Left ventricle myocardium inferior (tissue), 1 donor: ENCODE measurements around the gene HYKK. TPM values are rescaled to one million over a fixed set of nuclear protein-coding genes. Genes with fewer than 3 reads are reported as not detected.
"Not testable (repeated sequence)": the region's sequence is repeated elsewhere in the genome, so short reads cannot be mapped to it uniquely, and the experiment has no call there.

Source experiments
- DNase-seq: peaks from one replicate; pipeline ENCODE4 v3.0.0-alpha.2; 2020
- H3K27ac ChIP-seq: fragments of 200-600 bp; replicated peaks from 2 replicates; pipeline ENCODE4 v1.8.0; 2021
- H3K27me3 ChIP-seq: fragments of 200-600 bp; 2 replicates; pipeline ENCODE4 v1.8.0; 2021; ENCODE audit warnings: low read depth
- H3K36me3 ChIP-seq: fragments of 200-600 bp; 2 replicates; pipeline ENCODE4 v1.8.0; 2021
- H3K4me1 ChIP-seq: fragments of 200-600 bp; 2 replicates; pipeline ENCODE4 v1.8.0; 2021
- H3K4me3 ChIP-seq: fragments of 200-600 bp; 2 replicates; pipeline ENCODE4 v1.8.0; 2021; ENCODE audit warnings: mild to moderate bottlenecking, moderate library complexity
- H3K9me3 ChIP-seq: fragments of 200-600 bp; replicated peaks from 2 replicates; pipeline ENCODE4 v1.8.0; 2021
- CTCF ChIP-seq: fragments of 200-600 bp; IDR thresholded peaks from 2 replicates; pipeline ENCODE4 v1.8.0; 2021; ENCODE audit warnings: antibody characterized with exemption, mild to moderate bottlenecking, borderline replicate concordance
- intact Hi-C: fragments of 100-400 bp; cut with micrococcal nuclease; formaldehyde crosslinking; loops from one replicate; pipeline ENCODE4 v1.11.0; 2022
- total RNA-seq: library from RNA; stranded (reverse); fragmentation: NEBNext Ultra II Directional; extraction: Animal tissue kit (Norgen Biotek cat#: 25700); gene quantifications from one replicate; pipeline ENCODE4 v1.2.1, GENCODE V29; 2021
- donor health status: DM: no; HTN: yes; CAD: no; lungs with severe emphysema.

HYKK gene
- total RNA-seq, 1 donor from 2014 or later, result 6.9 TPM

DNA sequence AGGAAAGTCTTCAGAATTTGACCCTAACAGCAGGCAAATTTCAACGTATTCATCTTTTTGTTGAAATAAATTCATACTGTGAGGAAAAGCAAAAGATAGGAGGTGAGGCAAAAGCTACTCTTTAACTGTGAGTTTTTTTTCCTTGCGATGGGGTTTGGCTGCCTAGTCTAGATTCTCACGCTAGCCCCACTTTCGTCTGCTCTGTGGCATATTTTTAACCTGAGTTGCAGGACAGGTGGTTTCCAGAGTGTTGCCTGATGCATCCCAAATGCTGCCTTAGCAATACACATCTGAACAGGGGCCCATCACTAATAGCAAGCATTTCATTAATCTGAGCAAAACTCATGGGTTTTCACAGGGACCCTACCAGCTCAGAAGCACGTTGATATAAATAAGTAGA is 44.5 kb downstream of the HYKK start:
- no peaks in the 10 kb centered on the region for H3K4me1 ChIP-seq

DNA sequence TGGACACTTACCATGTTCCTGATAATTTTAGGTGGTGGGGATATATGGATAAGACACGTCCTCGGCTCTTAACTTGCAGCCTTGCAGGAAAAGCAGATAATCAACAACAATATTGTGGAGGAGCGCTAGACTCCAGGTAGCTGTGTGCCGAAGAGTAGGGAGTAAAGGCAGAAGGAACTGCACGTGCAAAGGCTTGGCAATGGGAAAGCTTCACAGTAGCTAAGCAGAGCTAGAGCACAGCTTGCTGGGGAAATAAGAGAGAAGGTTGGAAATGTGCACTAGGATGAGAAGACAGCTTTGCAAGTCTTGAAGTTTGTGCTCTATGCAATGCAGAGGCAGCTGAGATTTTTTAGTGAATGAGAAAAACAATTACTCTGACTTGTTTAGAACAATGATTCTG is 45.2 kb downstream of the HYKK start:
- no peaks in the 10 kb centered on the region for H3K27me3 ChIP-seq
- DNase-seq, result no peak
- no peak overlapping the region for H3K27ac ChIP-seq

More for the DNA sequence above, 44.5 kb downstream of the HYKK start:
- H3K9me3 ChIP-seq, result no peaks in the 10 kb centered on the region
- no peak overlapping the region for H3K27ac ChIP-seq
- no peaks in the 10 kb centered on the region for H3K27me3 ChIP-seq
- intact Hi-C loops, result no loop called here
- no peak for TF ChIP-seq CTCF
- DNase-seq, result no peak
- H3K36me3 ChIP-seq, result peaks cover 44% of the 10 kb centered on the region
- no peak overlapping the region for H3K4me3 ChIP-seq

DNA sequence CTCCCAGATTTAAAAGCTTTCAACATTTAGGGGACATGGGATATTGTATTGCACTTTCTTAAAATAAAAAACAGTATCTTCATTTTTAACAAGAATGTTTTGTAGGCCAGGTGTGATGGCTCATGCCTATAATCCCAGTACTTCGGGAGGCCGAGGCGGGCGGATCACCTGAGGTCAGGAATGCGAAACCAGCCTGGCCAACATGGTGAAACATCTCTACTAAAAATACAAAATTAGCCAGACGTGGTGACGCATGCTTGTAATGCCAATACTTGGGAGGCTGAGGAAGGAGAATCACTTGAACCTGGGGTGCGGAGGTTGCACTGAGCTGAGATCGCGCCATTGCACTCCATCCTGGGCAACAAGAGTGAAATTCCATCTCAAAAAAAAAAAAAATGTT is 52.8 kb downstream of the HYKK start:
- H3K9me3 ChIP-seq, H3K4me3 ChIP-seq, DNase-seq, H3K4me1 ChIP-seq, H3K27ac ChIP-seq, intact Hi-C loops, H3K27me3 ChIP-seq, H3K36me3 ChIP-seq: not testable (repeated sequence)

More for the DNA sequence above, 45.2 kb downstream of the HYKK start:
- Histone ChIP-seq H3K9me3 (no peaks in the 10 kb centered on the region), H3K4me3 (no peak overlapping the region), H3K36me3 (peaks cover 38% of the 10 kb centered on the region), H3K4me1 (no peaks in the 10 kb centered on the region)
- no peak for TF ChIP-seq CTCF
- intact Hi-C loops, result no loop called here

DNA sequence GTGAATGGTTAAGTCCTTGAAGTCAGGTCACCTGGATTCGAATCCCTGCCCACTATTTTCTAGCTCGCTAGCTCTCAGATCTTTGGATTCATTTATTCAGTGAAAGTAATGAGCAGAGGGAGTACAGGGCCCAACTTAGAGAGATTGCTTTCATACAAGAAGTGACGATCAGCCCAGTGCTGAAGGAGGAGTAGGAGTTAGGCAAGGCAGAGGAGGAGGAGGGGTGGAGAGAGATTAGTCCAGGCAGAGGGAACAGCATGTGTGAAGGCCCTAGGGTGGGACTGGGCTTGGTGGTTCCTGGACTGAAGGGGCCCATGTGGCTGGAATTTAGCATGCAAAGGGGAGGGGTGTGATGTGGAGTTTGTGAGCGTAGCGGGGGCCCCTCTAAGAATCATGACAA is 54.1 kb downstream of the HYKK start:
- Histone ChIP-seq H3K36me3 (no peaks in the 10 kb centered on the region), H3K27me3 (no peaks in the 10 kb centered on the region), H3K4me1 (peaks cover 15% of the 10 kb centered on the region), H3K9me3 (no peaks in the 10 kb centered on the region), H3K4me3 (no peak overlapping the region), H3K27ac (no peak overlapping the region)
- no peak for TF ChIP-seq CTCF
- DNase-seq, result no peak
- intact Hi-C loops, result no loop called here

DNA sequence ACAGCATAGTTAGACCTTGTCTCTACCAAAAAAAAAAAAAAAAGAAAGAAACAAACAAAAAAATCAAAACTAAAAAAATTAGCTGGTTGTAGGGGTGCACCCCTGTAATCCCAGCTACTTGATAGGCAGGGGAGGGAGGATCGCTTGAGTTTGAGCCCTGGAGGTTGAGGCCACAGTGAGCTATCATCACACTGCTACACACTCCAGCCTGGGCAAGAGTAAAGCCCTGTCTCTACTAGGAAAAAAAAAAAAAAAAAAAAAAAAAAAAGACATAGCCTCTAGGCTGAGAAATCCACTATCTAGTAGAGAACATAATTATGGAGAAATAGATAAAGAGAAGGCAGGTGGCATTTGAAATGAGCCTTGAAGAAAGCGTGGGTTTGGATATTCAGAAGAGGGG is 55.7 kb downstream of the HYKK start:
- intact Hi-C loops, result no loop called here
- Histone ChIP-seq H3K9me3 (no peaks in the 10 kb centered on the region), H3K4me3 (no peak overlapping the region), H3K27me3 (no peaks in the 10 kb centered on the region), H3K4me1 (peaks cover 15% of the 10 kb centered on the region), H3K36me3 (no peaks in the 10 kb centered on the region), H3K27ac (no peak overlapping the region)
- DNase-seq, result no peak
- no peak for TF ChIP-seq CTCF

DNA sequence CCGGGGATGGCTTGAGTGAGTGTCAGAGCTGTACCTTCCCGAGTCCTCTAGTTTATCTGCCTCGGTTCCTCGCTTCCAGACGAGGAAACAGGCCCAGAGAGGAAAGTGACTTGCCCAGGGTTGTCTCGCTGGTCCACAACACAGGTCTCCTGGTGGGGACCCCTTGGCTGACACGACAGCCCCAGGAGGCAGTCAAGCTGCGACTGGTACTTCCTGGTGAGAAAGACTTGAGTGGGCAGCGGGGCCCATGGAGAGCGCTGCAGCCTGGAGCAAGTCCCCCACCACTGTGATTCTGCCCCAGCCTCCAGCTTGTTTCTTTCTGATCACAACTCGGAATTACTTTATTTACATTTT is 57.3 kb downstream of the HYKK start:
- Histone ChIP-seq H3K9me3 (no peaks in the 10 kb centered on the region), H3K27ac (no peak overlapping the region), H3K4me3 (peak overlapping the region; percentile 73), H3K27me3 (peaks cover 4% of the 10 kb centered on the region), H3K36me3 (no peaks in the 10 kb centered on the region), H3K4me1 (peaks cover 15% of the 10 kb centered on the region)
- no peak for TF ChIP-seq CTCF
- intact Hi-C loops, result no loop called here
- DNase-seq, result no peak
